NCI-H146 treated with DMSO at 0.1 percent for 48 hours (cell line): Measurements from ENCODE around the gene RIPOR3.
"Not testable (repeated sequence)": the region's sequence is repeated elsewhere in the genome, so short reads cannot be mapped to it uniquely, and the experiment has no call there.

Experiments used
- DNase-seq: peaks from one replicate; lab custom pipeline; 2025; ENCODE audit not compliant: unreplicated experiment; lab: John Stamatoyannopoulos, UW

RIPOR3 gene

GRCh38 chr20:50611128-50611810 lies 80.1 kb downstream of the RIPOR3 start:
- DNase-seq: no peak

GRCh38 chr20:50610212-50610718 lies 81.1 kb downstream of the RIPOR3 start:
- DNase-seq: no peak

- DNase-seq: no peak
These were observed 81.8 kb downstream of the RIPOR3 start for GRCh38 chr20:50609438-50609989.

GRCh38 chr20:50608750-50609104 lies 82.6 kb downstream of the RIPOR3 start:
- DNase-seq: no peak

- no peak for DNase-seq
These were observed 83.2 kb downstream of the RIPOR3 start for GRCh38 chr20:50607850-50608749.

- DNase-seq: no peak
These were observed 83.9 kb downstream of the RIPOR3 start for GRCh38 chr20:50607436-50607835.

- no peak for DNase-seq
These were observed 86.2 kb downstream of the RIPOR3 start for GRCh38 chr20:50605136-50605535.

GRCh38 chr20:50604451-50604850 lies 86.9 kb downstream of the RIPOR3 start:
- no peak for DNase-seq

GRCh38 chr20:50602432-50603088 lies 88.8 kb downstream of the RIPOR3 start:
- no peak for DNase-seq

GRCh38 chr20:50601511-50602431 lies 89.6 kb downstream of the RIPOR3 start:
- peak; percentile 84 for DNase-seq

- no peak for DNase-seq
These were observed 91.0 kb downstream of the RIPOR3 start for GRCh38 chr20:50600281-50600895.

- not testable (repeated sequence) for DNase-seq
These were observed 92.6 kb downstream of the RIPOR3 start for GRCh38 chr20:50598768-50599167.

GRCh38 chr20:50598074-50598473 lies 93.3 kb downstream of the RIPOR3 start:
- no peak for DNase-seq

GRCh38 chr20:50597406-50597969 lies 93.9 kb downstream of the RIPOR3 start:
- DNase-seq: no peak

GRCh38 chr20:50596694-50597021 lies 94.7 kb downstream of the RIPOR3 start:
- no peak for DNase-seq

GRCh38 chr20:50595988-50596693 lies 95.2 kb downstream of the RIPOR3 start:
- DNase-seq: no peak

- DNase-seq: no peak
These were observed 95.9 kb downstream of the RIPOR3 start for GRCh38 chr20:50595433-50595895.

- no peak for DNase-seq
These were observed 96.5 kb downstream of the RIPOR3 start for GRCh38 chr20:50594591-50595432.
